Uterus (tissue), 4 donors: ENCODE data around the gene MTHFR. TPM values are rescaled to one million over a fixed set of nuclear protein-coding genes. Genes with fewer than 3 reads are reported as not detected.

ENCODE experiments used
- DNase-seq, 2 donors: peaks; one replicate each; pipeline ENCODE4 v3.0.0-alpha.2; 2019 to 2020
- H3K27ac ChIP-seq, 2 donors: fragments of 200-600 bp; sonication (generic); 1 replicate in 1 of 2; 2 replicates in 1 of 2; pipeline ENCODE4 v1.5.1; 2016 to 2018
- H3K27me3 ChIP-seq, 2 donors: fragments of 200-600 bp; sonication (generic); one replicate each; pipeline ENCODE4 v1.5.1; 2018 to 2019; ENCODE audit warnings: control low read depth in 1 of 2
- H3K36me3 ChIP-seq, 2 donors: fragments of 200-600 bp; sonication (generic); one replicate each; pipeline ENCODE4 v1.5.1; 2019; ENCODE audit warnings: control low read depth in 1 of 2
- H3K4me1 ChIP-seq, 2 donors: fragments of 200-600 bp; sonication (generic); one replicate each; pipeline ENCODE4 v1.5.1; 2018 to 2019; ENCODE audit warnings: control low read depth in 1 of 2
- H3K4me3 ChIP-seq, 2 donors: fragments of 200-600 bp; sonication (generic); 1 replicate in 1 of 2; 2 replicates in 1 of 2; pipeline ENCODE4 v1.5.1; 2018 to 2019; ENCODE audit warnings: mild to moderate bottlenecking in 1 of 2
- H3K9me3 ChIP-seq, 2 donors: fragments of 200-600 bp; sonication (generic); one replicate each; pipeline ENCODE4 v1.5.1; 2019; ENCODE audit warnings: control low read depth in 1 of 2
- POLR2A ChIP-seq, 2 donors: fragments of 450-650 bp; IDR thresholded peaks; one replicate each; pipeline ENCODE4 v1.6.1; 2016; ENCODE audit warnings: antibody characterized with exemption in 2 of 2, mild to moderate bottlenecking in 1 of 2, moderate library complexity in 1 of 2
- intact Hi-C: fragments of 100-400 bp; cut with DNase I; formaldehyde crosslinking; loops from one replicate; pipeline ENCODE4 v1.15.1; 2023; ENCODE audit warnings: low total_unique reads
- small RNA-seq: library from RNA; depleted of rRNA; stranded (forward); fragments of <200 nt; gene quantifications from one replicate; pipeline ENCODE3, GENCODE V24; 2016
- total RNA-seq, 4 donors: library from RNA; depleted of rRNA in 3 of 4; stranded (reverse); fragments of >200 nt in 3 of 4; gene quantifications; one replicate each; pipeline versions ENCODE4 v1.1.0 to v1.2.4, GENCODE V29; 2014 to 2023
- TF ChIP-seq, protein P1 (sequence below), 4 experiments: fragments of 200-600 bp in 2 of 4; fragments of 450-650 bp in 2 of 4; sonication (generic) in 2 of 4; IDR thresholded peaks; one replicate each; pipeline ENCODE4 v1.5.1; 2016 to 2019; ENCODE audit warnings: antibody characterized with exemption in 4 of 4, mild to moderate bottlenecking in 2 of 4, moderate library complexity in 1 of 4
- donor health status: DM: yes; HTN: yes; CAD: no.

MTHFR gene
- total RNA-seq, 4 donors from 2014 or later, result 15.0 to 56.8 (median 29.9) TPM

DNA sequence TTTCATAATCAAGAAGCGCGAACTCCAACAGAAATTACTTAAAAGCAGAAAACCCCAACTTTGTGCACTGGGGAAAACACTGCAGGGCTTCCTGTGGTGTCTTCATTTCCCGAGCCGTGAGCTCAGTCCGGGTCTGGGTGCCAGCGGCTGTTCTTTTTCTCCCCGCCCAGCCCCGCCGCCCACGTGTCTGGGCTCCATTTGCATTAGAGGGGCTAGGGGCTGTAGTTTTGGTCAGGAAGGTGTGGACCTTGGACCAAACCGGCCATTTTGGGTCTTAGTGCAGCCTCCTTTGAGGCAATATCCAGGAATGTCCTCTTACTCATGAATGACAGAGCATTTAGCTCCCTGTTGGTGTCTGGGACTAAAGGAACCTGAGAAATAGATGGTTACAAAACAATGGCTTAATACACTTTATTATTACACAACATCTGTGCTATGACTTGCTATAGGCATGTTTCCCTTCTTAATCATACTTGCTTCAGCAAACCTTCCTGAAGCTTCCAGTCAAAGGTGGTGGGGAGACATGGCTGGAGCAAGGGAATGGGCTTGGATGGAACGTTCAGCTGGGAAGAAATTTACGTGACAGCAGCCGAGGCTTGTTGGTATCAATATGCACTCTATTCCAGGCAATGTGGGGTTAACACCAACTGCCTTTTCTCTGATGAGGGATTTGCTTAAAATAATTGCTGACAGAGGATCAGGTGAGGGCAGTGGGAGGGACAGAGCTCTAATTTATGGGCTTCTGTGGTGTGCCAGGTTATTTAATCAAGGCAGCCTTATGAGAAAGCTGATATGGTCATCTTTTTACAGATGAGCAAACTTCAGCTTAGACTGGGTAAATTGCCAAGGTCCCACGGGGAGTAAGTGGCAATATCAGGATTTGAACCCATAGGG is 68.8 kb downstream of the MTHFR start:
- no peak for TF ChIP-seq POLR2A (IDR thresholded peaks at IDR 0.05)
- TF ChIP-seq, protein P1, sequence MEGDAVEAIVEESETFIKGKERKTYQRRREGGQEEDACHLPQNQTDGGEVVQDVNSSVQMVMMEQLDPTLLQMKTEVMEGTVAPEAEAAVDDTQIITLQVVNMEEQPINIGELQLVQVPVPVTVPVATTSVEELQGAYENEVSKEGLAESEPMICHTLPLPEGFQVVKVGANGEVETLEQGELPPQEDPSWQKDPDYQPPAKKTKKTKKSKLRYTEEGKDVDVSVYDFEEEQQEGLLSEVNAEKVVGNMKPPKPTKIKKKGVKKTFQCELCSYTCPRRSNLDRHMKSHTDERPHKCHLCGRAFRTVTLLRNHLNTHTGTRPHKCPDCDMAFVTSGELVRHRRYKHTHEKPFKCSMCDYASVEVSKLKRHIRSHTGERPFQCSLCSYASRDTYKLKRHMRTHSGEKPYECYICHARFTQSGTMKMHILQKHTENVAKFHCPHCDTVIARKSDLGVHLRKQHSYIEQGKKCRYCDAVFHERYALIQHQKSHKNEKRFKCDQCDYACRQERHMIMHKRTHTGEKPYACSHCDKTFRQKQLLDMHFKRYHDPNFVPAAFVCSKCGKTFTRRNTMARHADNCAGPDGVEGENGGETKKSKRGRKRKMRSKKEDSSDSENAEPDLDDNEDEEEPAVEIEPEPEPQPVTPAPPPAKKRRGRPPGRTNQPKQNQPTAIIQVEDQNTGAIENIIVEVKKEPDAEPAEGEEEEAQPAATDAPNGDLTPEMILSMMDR (IDR thresholded peaks at IDR 0.05), result no peak
- Histone ChIP-seq H3K4me1 (no peaks in the 10 kb centered on the region), H3K4me3 (peak overlapping the region; percentile 69 to 76), H3K9me3 (no peaks in the 10 kb centered on the region), H3K27ac (peak overlapping the region; percentile 78 to 85), H3K27me3 (no peaks in the 10 kb centered on the region), H3K36me3 (no peaks in the 10 kb centered on the region)
- intact Hi-C loops, result loop anchor here (10.0 kb wide), 1 partner anchor 68 kb away; the partner anchor contains the start of genes CLCN6 and MTHFR
- DNase-seq, result peak; percentile 59 to 63

DNA sequence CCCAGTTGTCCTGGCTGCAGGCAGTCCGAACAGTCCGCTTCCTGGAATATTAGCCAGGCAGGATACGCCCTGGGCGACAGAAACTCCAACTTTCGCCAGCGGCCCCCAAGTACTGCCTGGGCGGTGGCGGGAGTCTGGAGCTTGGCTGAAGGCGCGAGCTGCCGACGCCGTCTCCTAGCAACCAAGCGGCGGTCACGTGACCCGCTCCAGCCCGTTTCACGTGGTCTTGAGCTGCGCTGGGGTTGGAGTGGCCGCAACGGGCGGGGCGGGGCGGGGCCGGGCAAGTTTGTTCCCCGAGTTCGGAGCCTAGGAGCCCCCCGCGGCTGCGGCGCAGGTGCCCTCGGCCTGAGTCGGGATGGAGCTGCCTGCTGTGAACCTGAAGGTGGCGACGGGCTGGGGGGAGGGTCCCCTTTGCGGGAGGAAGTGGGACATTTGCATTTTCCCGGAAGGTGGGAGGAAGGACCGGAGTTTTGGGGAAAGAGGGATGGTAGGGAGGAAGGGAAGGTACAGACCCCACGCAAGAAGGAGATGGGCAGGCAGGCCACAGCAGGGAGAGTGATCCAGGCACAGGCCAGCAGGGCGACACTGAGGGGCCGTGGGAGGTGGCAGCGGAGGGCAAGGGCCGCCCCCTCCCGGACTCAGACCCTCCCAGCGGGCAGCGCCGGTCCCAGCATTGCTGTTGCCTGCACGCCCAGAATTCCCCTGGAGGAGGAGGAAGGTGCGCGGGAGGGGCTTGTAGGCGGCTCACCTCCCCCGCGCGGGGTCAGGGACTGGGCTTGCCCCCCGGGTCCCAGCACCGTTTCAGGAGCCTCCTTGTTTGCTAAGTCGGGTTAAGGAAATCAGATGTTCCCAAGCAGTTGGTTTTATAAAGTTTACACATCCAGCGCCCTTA is 69.7 kb downstream of the MTHFR start, which contains the start of gene AGTRAP:
Gene AGTRAP, plus strand, starts transcription at position 283 of the 892 bp plus-strand sequence. Its CDS starts 73 bp downstream, at position 356.
- Histone ChIP-seq H3K9me3 (no peaks in the 10 kb centered on the region), H3K4me1 (no peaks in the 10 kb centered on the region), H3K27ac (peak within 1 kb of the TSS; percentile 78 to 85), H3K27me3 (no peaks in the 10 kb centered on the region), H3K4me3 (peak within 1 kb of the TSS; percentile 69 to 76), H3K36me3 (no peaks in the 10 kb centered on the region)
- TF ChIP-seq, protein P1 (IDR thresholded peaks at IDR 0.05), result peak in 1 of 4 experiments; percentile 5
- peak; percentile 31 to 61 for TF ChIP-seq POLR2A (IDR thresholded peaks at IDR 0.05)
- intact Hi-C loops, result loop anchor here (10.0 kb wide), 1 partner anchor 69 kb away; the partner anchor contains the start of genes CLCN6 and MTHFR
- peak; percentile 96 to 97 for DNase-seq

Small RNA genes within 50 kb of the gene (small RNA-seq; reads per million reads assigned to genes)
- not detected for gene RF02156
- not detected for gene RF02157
- not detected for gene RF02158

Other genes starting within 250 kb of the MTHFR start
- gene FBXO2, start 151.5 kb downstream of the MTHFR start, total RNA-seq, result 1 to 10 TPM in 3 of 4 donors, under 1 TPM in 1; 0.59 to 7.2 (median 4.2) TPM
- 10 to 100 TPM in 3 of 4 donors, 1 to 10 TPM in 1; 7.6 to 26.7 (median 17.6) TPM for gene FBXO44, start 151.1 kb downstream of the MTHFR start, total RNA-seq
- gene FBXO6, start 141.8 kb downstream of the MTHFR start, total RNA-seq, result 1 to 10 TPM in 2 of 4 donors, under 1 TPM in 2; 0.51 to 5.4 (median 2.2) TPM
- 10 to 100 TPM; 24.3 to 66.2 (median 34.6) TPM for gene MAD2L2, start 124.8 kb downstream of the MTHFR start, total RNA-seq
- gene DRAXIN, start 114.3 kb downstream of the MTHFR start, total RNA-seq, result under 1 TPM in 2 of 4 donors, not detected in 2; 0.06 to 0.41 TPM
- 10 to 100 TPM in 3 of 4 donors, 1 to 10 TPM in 1; 4.1 to 34.7 (median 31.2) TPM for gene AGTRAP, start 69.8 kb downstream of the MTHFR start, total RNA-seq
- gene C1orf167, start 43.8 kb downstream of the MTHFR start, total RNA-seq, result under 1 TPM in 2 of 4 donors, not detected in 2; 0.21 to 0.82 TPM
- 10 to 100 TPM; 14.6 to 31.5 (median 22.7) TPM for gene CLCN6, start 227 bp upstream of the MTHFR start, total RNA-seq
- not detected for gene NPPA, start 41.8 kb upstream of the MTHFR start, total RNA-seq
- gene NPPB, start 53.0 kb upstream of the MTHFR start, total RNA-seq, result not detected
- gene KIAA2013, start 120.5 kb upstream of the MTHFR start, total RNA-seq, result 10 to 100 TPM; 33.1 to 60.7 (median 39.7) TPM
- 100 to 1,000 TPM in 1 of 4 donors, 10 to 100 TPM in 3; 14.6 to 324 (median 55.8) TPM for gene PLOD1, start 128.8 kb upstream of the MTHFR start, total RNA-seq
- gene MFN2, start 174.5 kb upstream of the MTHFR start, total RNA-seq, result 10 to 100 TPM; 15.6 to 69.5 (median 35.1) TPM
- 10 to 100 TPM in 3 of 4 donors, 1 to 10 TPM in 1; 1.2 to 44.8 (median 33.6) TPM for gene MIIP, start 213.5 kb upstream of the MTHFR start, total RNA-seq